Activated T-cell treated with anti-CD3 and anti-CD28 coated beads for 4 hours (primary cell): ENCODE data around the gene OVAAL.

Experiments
- DNase-seq: peaks from one replicate; pipeline ENCODE4 v3.0.0-alpha.2; 2020

The OVAAL gene

GRCh38 chr1:180571060-180571831 is 12.5 kb downstream of the OVAAL start:
- no peak for DNase-seq

GRCh38 chr1:180571832-180572636 is 13.3 kb downstream of the OVAAL start:
- no peak for DNase-seq

- no peak for DNase-seq
These were observed 14.0 kb downstream of the OVAAL start for GRCh38 chr1:180572760-180573159.

GRCh38 chr1:180574031-180574713 is 15.4 kb downstream of the OVAAL start:
- no peak for DNase-seq

GRCh38 chr1:180577361-180577760 is 18.6 kb downstream of the OVAAL start:
- no peak for DNase-seq

GRCh38 chr1:180579961-180580611 is 21.3 kb downstream of the OVAAL start:
- DNase-seq, result no peak

- no peak for DNase-seq
These were observed 22.9 kb downstream of the OVAAL start for GRCh38 chr1:180581635-180582039.

- no peak for DNase-seq
These were observed 26.1 kb downstream of the OVAAL start for GRCh38 chr1:180584869-180585268.

GRCh38 chr1:180585994-180586359 is 27.2 kb downstream of the OVAAL start:
- no peak for DNase-seq

- DNase-seq, result no peak
These were observed 27.9 kb downstream of the OVAAL start for GRCh38 chr1:180586671-180587155.

- DNase-seq, result no peak
These were observed 29.4 kb downstream of the OVAAL start for GRCh38 chr1:180588121-180588520.

- DNase-seq, result no peak
These were observed 32.1 kb downstream of the OVAAL start for GRCh38 chr1:180590889-180591288.

GRCh38 chr1:180593382-180593781 is 34.6 kb downstream of the OVAAL start:
- no peak for DNase-seq

- DNase-seq, result no peak
These were observed 36.0 kb downstream of the OVAAL start for GRCh38 chr1:180594723-180595122.

GRCh38 chr1:180595966-180596365 is 37.2 kb downstream of the OVAAL start:
- no peak for DNase-seq

GRCh38 chr1:180597520-180597919 is 38.8 kb downstream of the OVAAL start:
- DNase-seq, result no peak

GRCh38 chr1:180598333-180598974 is 39.7 kb downstream of the OVAAL start:
- DNase-seq, result no peak

- DNase-seq, result no peak
These were observed 41.6 kb downstream of the OVAAL start for GRCh38 chr1:180600343-180600742.

- no peak for DNase-seq
These were observed 42.7 kb downstream of the OVAAL start for GRCh38 chr1:180601512-180601911.

- no peak for DNase-seq
These were observed 44.6 kb downstream of the OVAAL start for GRCh38 chr1:180603223-180603849.

- no peak for DNase-seq
These were observed 45.1 kb downstream of the OVAAL start for GRCh38 chr1:180603850-180604226.

GRCh38 chr1:180606155-180606554 is 47.4 kb downstream of the OVAAL start:
- no peak for DNase-seq
